GM23338 (cell line): ENCODE data around the gene HIVEP2. TPM values are rescaled to one million over a fixed set of nuclear protein-coding genes. Genes with fewer than 3 reads are reported as not detected.

Experiments
- ATAC-seq: fragments of 200-7000 bp; cut with Tn5 transposase; 3 replicates; pipeline ENCODE4 v1.9.1; 2020
- DNase-seq: peaks from one replicate; pipeline ENCODE4 v3.0.0-alpha.2; 2015; ENCODE audit warnings: low spot score
- H2AFZ ChIP-seq: fragments of 200-600 bp; sonication (generic); 2 replicates; pipeline ENCODE4 v1.8.0; 2016; ENCODE audit warnings: antibody characterized with exemption, mild to moderate bottlenecking, moderate library complexity
- H3F3A ChIP-seq: fragments of 200-600 bp; sonication (generic); replicated peaks from 2 replicates; pipeline ENCODE4 v1.8.0; 2017; ENCODE audit warnings: antibody characterized with exemption, mixed run types, low read depth
- H3K27ac ChIP-seq: fragments of 200-600 bp; sonication (generic); 2 replicates; pipeline ENCODE4 v1.6.1; 2016; ENCODE audit warnings: low read depth
- H3K27me3 ChIP-seq: fragments of 200-600 bp; sonication (generic); 2 replicates; pipeline ENCODE4 v1.8.0; 2016; ENCODE audit warnings: mild to moderate bottlenecking, mixed run types, moderate library complexity; ENCODE audit not compliant: insufficient read depth
- H3K36me3 ChIP-seq: fragments of 200-600 bp; sonication (generic); 2 replicates; pipeline ENCODE4 v1.8.0; 2016; ENCODE audit warnings: mild to moderate bottlenecking; ENCODE audit not compliant: insufficient read depth
- H3K4me1 ChIP-seq: fragments of 200-600 bp; sonication (generic); 2 replicates; pipeline ENCODE4 v1.8.0; 2016; ENCODE audit warnings: mild to moderate bottlenecking, moderate library complexity; ENCODE audit not compliant: insufficient read depth
- H3K4me2 ChIP-seq: fragments of 200-600 bp; sonication (generic); 2 replicates; pipeline ENCODE4 v1.7.1; 2017; ENCODE audit warnings: mixed run types
- H3K4me3 ChIP-seq: fragments of 200-600 bp; sonication (generic); 2 replicates; pipeline ENCODE4 v1.6.1; 2016; ENCODE audit warnings: mixed run types
- H3K79me2 ChIP-seq: fragments of 200-600 bp; sonication (generic); replicated peaks from 2 replicates; pipeline ENCODE4 v1.8.0; 2017; ENCODE audit warnings: mild to moderate bottlenecking; ENCODE audit not compliant: insufficient read depth
- H3K9me2 ChIP-seq: fragments of 200-600 bp; sonication (generic); 2 replicates; pipeline ENCODE4 v1.8.0; 2017; ENCODE audit not compliant: insufficient read depth
- H4K20me1 ChIP-seq: fragments of 200-600 bp; sonication (generic); replicated peaks from 2 replicates; pipeline ENCODE4 v1.8.0; 2017; ENCODE audit warnings: mild to moderate bottlenecking; ENCODE audit not compliant: insufficient read depth
- H3K27ac Mint-ChIP-seq: 2 replicates; pipeline ENCODE4 v1.8.0; 2020; ENCODE audit warnings: inconsistent platforms, mild to moderate bottlenecking, moderate library complexity, mixed read lengths
- H3K27me3 Mint-ChIP-seq: 3 replicates; pipeline ENCODE4 v1.8.0; 2022; ENCODE audit warnings: low read depth, mild to moderate bottlenecking, moderate library complexity, mixed read lengths, inconsistent platforms; ENCODE audit not compliant: insufficient read depth, poor library complexity
- H3K36me3 Mint-ChIP-seq: 3 replicates; pipeline ENCODE4 v1.8.0; 2021; ENCODE audit warnings: low read depth, mild to moderate bottlenecking, inconsistent platforms, moderate library complexity, mixed read lengths
- H3K4me1 Mint-ChIP-seq: 3 replicates; pipeline ENCODE4 v1.8.0; 2020; ENCODE audit warnings: mild to moderate bottlenecking, inconsistent platforms, mixed read lengths
- H3K4me3 Mint-ChIP-seq: 3 replicates; pipeline ENCODE4 v1.8.0; 2021; ENCODE audit warnings: moderate library complexity, mild to moderate bottlenecking, inconsistent platforms, mixed read lengths
- H3K9me3 Mint-ChIP-seq: 3 replicates; pipeline ENCODE4 v1.8.0; 2020; ENCODE audit warnings: moderate library complexity, mild to moderate bottlenecking, inconsistent platforms, mixed read lengths
- CREB1 ChIP-seq: fragments of 250-450 bp; sonication (Bioruptor Pico); IDR thresholded peaks from 2 replicates; pipeline ENCODE4 v1.5.0; 2020; ENCODE audit warnings: low read depth, mild to moderate bottlenecking, moderate library complexity
- ETS1 ChIP-seq: IDR thresholded peaks from 2 replicates; pipeline ENCODE4 v1.6.1; 2016; ENCODE audit warnings: antibody characterized with exemption
- EZH2 ChIP-seq: fragments of 200-600 bp; sonication (generic); IDR thresholded peaks from one replicate; pipeline ENCODE4 v1.8.0; 2017; ENCODE audit warnings: antibody characterized with exemption, mild to moderate bottlenecking, low read depth; ENCODE audit not compliant: unreplicated experiment
- JUNB ChIP-seq: IDR thresholded peaks from one replicate; pipeline ENCODE4 v1.6.1; 2016; ENCODE audit warnings: antibody characterized with exemption; ENCODE audit not compliant: unreplicated experiment
- NANOG ChIP-seq: IDR thresholded peaks from 2 replicates; pipeline ENCODE4 v1.6.1; 2016; ENCODE audit warnings: antibody characterized with exemption, borderline replicate concordance
- REST ChIP-seq: IDR thresholded peaks from one replicate; pipeline ENCODE4 v1.6.1; 2018; ENCODE audit warnings: antibody characterized with exemption; ENCODE audit not compliant: unreplicated experiment
- STAT1 ChIP-seq: IDR thresholded peaks from one replicate; pipeline ENCODE4 v1.6.1; 2016; ENCODE audit warnings: antibody characterized with exemption; ENCODE audit not compliant: unreplicated experiment
- ZNF114 ChIP-seq: fragments of 250-450 bp; sonication (Bioruptor Pico); IDR thresholded peaks from 2 replicates; pipeline ENCODE4 v1.5.0; 2020; ENCODE audit warnings: mild to moderate bottlenecking, moderate library complexity
- ZNF331 ChIP-seq: fragments of 250-450 bp; sonication (Bioruptor Pico); IDR thresholded peaks from 2 replicates; pipeline ENCODE4 v1.5.0; 2020; ENCODE audit warnings: low read depth, mild to moderate bottlenecking, moderate library complexity
- polyA plus RNA-seq: library from polyadenylated mRNA; unstranded; fragments of >200 nt; fragmentation: Nextera tagmentation; extraction: Ambion mirVana; gene quantifications from 2 replicates; pipeline ENCODE4 v1.2.1, GENCODE V29; 2016
- total RNA-seq: library from RNA; depleted of rRNA; stranded (reverse); fragments of >200 nt; shearing (Covaris generic); gene quantifications from 2 replicates; pipeline ENCODE4 v1.2.3, GENCODE V29; 2014
- TF ChIP-seq, protein P1 (sequence below), 2 experiments: fragments of 200-600 bp in 1 of 2; sonication (generic) in 1 of 2; conservative IDR thresholded peaks; 2 replicates each; pipeline versions ENCODE4 v1.5.1 to v1.6.1; 2016 to 2017; ENCODE audit warnings: antibody characterized with exemption in 2 of 2, low read depth in 2 of 2, mild to moderate bottlenecking in 2 of 2, moderate library complexity in 1 of 2

Gene HIVEP2
- total and polyA plus RNA-seq, 2 experiments from 2014 or later, result 1.5 to 7.4 TPM

DNA sequence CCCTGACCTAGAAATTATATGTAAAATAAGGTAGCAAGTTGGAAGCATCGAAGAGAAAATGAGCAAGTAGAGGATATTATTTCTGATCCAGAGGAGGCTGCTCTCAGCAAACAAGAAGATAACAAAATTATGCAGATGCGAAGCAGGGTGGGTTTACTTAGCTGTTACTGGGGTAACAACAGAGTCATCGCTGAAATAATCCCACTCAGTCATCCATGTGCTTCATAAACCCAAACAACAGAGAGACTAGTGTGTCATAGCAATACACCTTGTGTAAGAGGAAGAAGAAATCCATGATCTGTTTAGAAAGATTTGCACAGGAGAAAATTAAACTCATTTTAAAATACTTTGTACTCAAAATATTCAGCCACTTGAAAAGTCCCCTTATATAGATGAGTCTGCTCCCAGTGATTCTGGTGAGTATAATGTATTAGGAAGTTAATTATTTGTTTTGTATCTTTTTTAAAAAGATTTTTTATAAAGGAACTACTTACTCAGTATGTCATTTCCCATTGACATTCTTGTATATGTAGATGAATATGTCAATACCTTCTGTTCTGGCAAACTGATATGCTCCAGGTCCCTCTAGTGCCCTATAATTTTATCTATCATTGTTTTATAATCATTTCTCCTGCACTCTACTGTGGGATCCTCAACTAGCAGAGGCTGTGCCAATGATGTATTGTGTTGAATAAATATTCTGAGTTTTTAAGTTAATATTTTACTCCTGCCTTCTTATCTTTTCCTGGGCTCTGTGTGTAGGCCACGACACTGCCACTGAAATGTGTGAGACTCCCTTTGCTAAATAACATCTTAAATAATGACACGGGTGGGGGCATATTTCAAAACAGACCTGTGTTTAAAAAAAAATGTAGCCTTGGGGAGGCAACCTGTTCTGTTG is 8.6 kb upstream of the HIVEP2 start (continued):
- TF ChIP-seq JUNB (no peak), ZNF114 (CRISPR knock-in tag) (no peak), ETS1 (no peak), ZNF331 (no peak), CREB1 (CRISPR knock-in tag) (no peak), EZH2 (no peak), NANOG (no peak), STAT1 (no peak), REST (no peak)
- TF ChIP-seq, protein P1, sequence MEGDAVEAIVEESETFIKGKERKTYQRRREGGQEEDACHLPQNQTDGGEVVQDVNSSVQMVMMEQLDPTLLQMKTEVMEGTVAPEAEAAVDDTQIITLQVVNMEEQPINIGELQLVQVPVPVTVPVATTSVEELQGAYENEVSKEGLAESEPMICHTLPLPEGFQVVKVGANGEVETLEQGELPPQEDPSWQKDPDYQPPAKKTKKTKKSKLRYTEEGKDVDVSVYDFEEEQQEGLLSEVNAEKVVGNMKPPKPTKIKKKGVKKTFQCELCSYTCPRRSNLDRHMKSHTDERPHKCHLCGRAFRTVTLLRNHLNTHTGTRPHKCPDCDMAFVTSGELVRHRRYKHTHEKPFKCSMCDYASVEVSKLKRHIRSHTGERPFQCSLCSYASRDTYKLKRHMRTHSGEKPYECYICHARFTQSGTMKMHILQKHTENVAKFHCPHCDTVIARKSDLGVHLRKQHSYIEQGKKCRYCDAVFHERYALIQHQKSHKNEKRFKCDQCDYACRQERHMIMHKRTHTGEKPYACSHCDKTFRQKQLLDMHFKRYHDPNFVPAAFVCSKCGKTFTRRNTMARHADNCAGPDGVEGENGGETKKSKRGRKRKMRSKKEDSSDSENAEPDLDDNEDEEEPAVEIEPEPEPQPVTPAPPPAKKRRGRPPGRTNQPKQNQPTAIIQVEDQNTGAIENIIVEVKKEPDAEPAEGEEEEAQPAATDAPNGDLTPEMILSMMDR (conservative IDR thresholded peaks at IDR 0.05; ENCODE audit: low read depth in 2 of 2), result no peak

- no peak overlapping the region for H3K4me3 ChIP-seq
- peaks cover 19% of the 10 kb centered on the region; the same call in 1 of the 2 replicates for H3K27me3 ChIP-seq
- H3K27ac ChIP-seq, result no peak overlapping the region
- Mint-ChIP-seq H3K36me3 (no peaks in the 10 kb centered on the region), H3K27ac (no peak overlapping the region), H3K9me3 (no peaks in the 10 kb centered on the region), H3K4me3 (no peak overlapping the region), H3K27me3 (peaks cover 2% of the 10 kb centered on the region), H3K4me1 (peaks cover 19% of the 10 kb centered on the region)
- H3K9me2 ChIP-seq, result no peaks in the 10 kb centered on the region
- no peaks in the 10 kb centered on the region for H3K79me2 ChIP-seq
- H3K4me1 ChIP-seq, result peaks cover 16% of the 10 kb centered on the region
- no peak overlapping the region for H3K4me2 ChIP-seq
- no peaks in the 10 kb centered on the region for H4K20me1 ChIP-seq
- no peaks in the 10 kb centered on the region for H3F3A ChIP-seq
- DNase-seq, result no peak
- ATAC-seq, result 0 out of 3 replicates have a peak, but pooled peaks have one; percentile 35
- no peak overlapping the region for H2AFZ ChIP-seq
- H3K36me3 ChIP-seq, result no peaks in the 10 kb centered on the region
- TF ChIP-seq, protein P1 (conservative IDR thresholded peaks at IDR 0.05; ENCODE audit: low read depth in 2 of 2), result no peak
Observed at GRCh38 chr6:142952614-142953013, 7.6 kb upstream of the HIVEP2 start.
